ENCODE data around the gene SRA1.

DNA sequence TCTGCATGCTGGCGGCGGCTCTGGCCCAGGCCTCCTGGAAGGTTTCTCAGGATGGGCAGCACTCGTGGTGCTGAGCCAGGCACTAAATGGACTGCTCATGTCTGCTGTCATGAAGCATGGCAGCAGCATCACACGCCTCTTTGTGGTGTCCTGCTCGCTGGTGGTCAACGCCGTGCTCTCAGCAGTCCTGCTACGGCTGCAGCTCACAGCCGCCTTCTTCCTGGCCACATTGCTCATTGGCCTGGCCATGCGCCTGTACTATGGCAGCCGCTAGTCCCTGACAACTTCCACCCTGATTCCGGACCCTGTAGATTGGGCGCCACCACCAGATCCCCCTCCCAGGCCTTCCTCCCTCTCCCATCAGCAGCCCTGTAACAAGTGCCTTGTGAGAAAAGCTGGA lies 10.6 kb upstream of the SRA1 start:
- TF ChIP-seq, protein P1, sequence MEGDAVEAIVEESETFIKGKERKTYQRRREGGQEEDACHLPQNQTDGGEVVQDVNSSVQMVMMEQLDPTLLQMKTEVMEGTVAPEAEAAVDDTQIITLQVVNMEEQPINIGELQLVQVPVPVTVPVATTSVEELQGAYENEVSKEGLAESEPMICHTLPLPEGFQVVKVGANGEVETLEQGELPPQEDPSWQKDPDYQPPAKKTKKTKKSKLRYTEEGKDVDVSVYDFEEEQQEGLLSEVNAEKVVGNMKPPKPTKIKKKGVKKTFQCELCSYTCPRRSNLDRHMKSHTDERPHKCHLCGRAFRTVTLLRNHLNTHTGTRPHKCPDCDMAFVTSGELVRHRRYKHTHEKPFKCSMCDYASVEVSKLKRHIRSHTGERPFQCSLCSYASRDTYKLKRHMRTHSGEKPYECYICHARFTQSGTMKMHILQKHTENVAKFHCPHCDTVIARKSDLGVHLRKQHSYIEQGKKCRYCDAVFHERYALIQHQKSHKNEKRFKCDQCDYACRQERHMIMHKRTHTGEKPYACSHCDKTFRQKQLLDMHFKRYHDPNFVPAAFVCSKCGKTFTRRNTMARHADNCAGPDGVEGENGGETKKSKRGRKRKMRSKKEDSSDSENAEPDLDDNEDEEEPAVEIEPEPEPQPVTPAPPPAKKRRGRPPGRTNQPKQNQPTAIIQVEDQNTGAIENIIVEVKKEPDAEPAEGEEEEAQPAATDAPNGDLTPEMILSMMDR (IDR thresholded peaks at IDR 0.05): no peak
- no peak for TF ChIP-seq POLR2AphosphoS5 (IDR thresholded peaks at IDR 0.05)
- no peak for TF ChIP-seq POLR2A (IDR thresholded peaks at IDR 0.05)
- no peak for TF ChIP-seq EP300 (IDR thresholded peaks at IDR 0.05; ENCODE audit: low read depth)

Data from transverse colon (tissue), 4 donors.